Aorta (tissue), 5 donors: ENCODE measurements around the gene RBMY1D. TPM values are rescaled to one million over a fixed set of nuclear protein-coding genes. Genes with fewer than 3 reads are reported as not detected.
"Not testable (repeated sequence)": the region's sequence is repeated elsewhere in the genome, so short reads cannot be mapped to it uniquely, and the experiment has no call there.

Source experiments
- ATAC-seq: fragments of 200-7000 bp; cut with Tn5 transposase; one replicate; pipeline ENCODE4 v1.9.1; 2022; ENCODE audit warnings: moderate library complexity; ENCODE audit not compliant: low FRiP score
- DNase-seq, 2 donors: peaks; one replicate each; pipeline ENCODE4 v3.0.0-alpha.2; 2020
- H3K27ac ChIP-seq, 2 donors: one replicate each; pipeline ENCODE4 v1.5.1; 2013; ENCODE audit warnings: low read length in 2 of 2, mild to moderate bottlenecking in 2 of 2, moderate library complexity in 2 of 2, control low read depth in 1 of 2, inconsistent platforms in 1 of 2, low read depth in 1 of 2
- H3K27me3 ChIP-seq, 2 donors: one replicate each; pipeline ENCODE4 v1.6.1; 2013; ENCODE audit warnings: control low read depth in 1 of 2, low read length in 1 of 2, mild to moderate bottlenecking in 1 of 2, moderate library complexity in 1 of 2; ENCODE audit not compliant: insufficient read depth in 2 of 2, control insufficient read depth in 1 of 2
- H3K36me3 ChIP-seq, 2 donors: one replicate each; pipeline ENCODE4 v1.6.1; 2013; ENCODE audit warnings: control low read depth in 1 of 2, low read length in 1 of 2, mild to moderate bottlenecking in 1 of 2; ENCODE audit not compliant: insufficient read depth in 2 of 2, control insufficient read depth in 1 of 2
- H3K4me1 ChIP-seq, 2 donors: one replicate each; pipeline ENCODE4 v1.6.1; 2013; ENCODE audit warnings: low read length in 2 of 2, control low read depth in 1 of 2, mild to moderate bottlenecking in 1 of 2, moderate library complexity in 1 of 2; ENCODE audit not compliant: insufficient read depth in 2 of 2, control insufficient read depth in 1 of 2
- H3K4me3 ChIP-seq, 2 donors: one replicate each; pipeline ENCODE4 v1.5.1; 2013; ENCODE audit warnings: low read length in 2 of 2, control low read depth in 1 of 2, mild to moderate bottlenecking in 1 of 2
- H3K9me3 ChIP-seq: one replicate; pipeline ENCODE4 v1.6.1; 2013; ENCODE audit warnings: mild to moderate bottlenecking, low read length; ENCODE audit not compliant: control insufficient read depth
- WGBS, 2 donors: extraction: QIAGEN DNeasy Blood & Tissue Kit; methylation state at CpG; one replicate each; pipeline ENCODE4 v1.1.7; 2013; 5-methylcytosine and 5-hydroxymethylcytosine counted together
- intact Hi-C, 2 donors: fragments of 100-400 bp; cut with DNase I; formaldehyde crosslinking; loops; one replicate each; pipeline versions ENCODE4 v1.14.2 to v1.15.0; 2022
- long read RNA-seq, 2 donors: library from polyadenylated mRNA; unstranded; transcript quantifications; one replicate each; pipeline ENCODE4 v2.0.0, GENCODE V29; 2020 to 2021
- polyA plus RNA-seq, 2 donors: library from polyadenylated mRNA; stranded (reverse); fragments of 200-250 nt; gene quantifications; one replicate each; pipeline ENCODE4 v1.2.3, GENCODE V29; 2013
- total RNA-seq, 2 donors: library from RNA; stranded (reverse); fragmentation: NEBNext Ultra II Directional; extraction: Animal tissue kit (Norgen Biotek cat#: 25700); gene quantifications; one replicate each; pipeline ENCODE4 v1.2.1, GENCODE V29; 2021
- donor health status: healthy with polysubstance abuse.
- donor health status: Bipolar disorder and iron deficiency.
- donor health status: DM: no; HTN: no; CAD: no.
- donor health status: DM: no; HTN: no; CAD: no.
- donor health status: DM: yes; HTN: yes; CAD: no.

Gene RBMY1D
- total RNA-seq = not detected
- not detected for polyA plus RNA-seq
- long read RNA-seq, donor 1 = 0 reads
- long read RNA-seq, donor 2 = 0 reads

GRCh38 chrY:21894426-21894825 is at the start of gene RBMY1D:
Gene RBMY1D, minus strand, starts transcription at chrY:21894526. Its CDS starts 2,013 bp downstream, at chrY:21892513.
- H3K4me3 ChIP-seq, intact Hi-C loops, H3K36me3 ChIP-seq, ATAC-seq, H3K27me3 ChIP-seq, H3K4me1 ChIP-seq, DNase-seq, H3K27ac ChIP-seq, H3K9me3 ChIP-seq: not testable (repeated sequence)
- WGBS, 2 donors = no CpG with 5 or more reads among the region's 28 CpGs

- H3K27me3 ChIP-seq, H3K4me1 ChIP-seq, H3K27ac ChIP-seq, DNase-seq, intact Hi-C loops, H3K9me3 ChIP-seq, H3K36me3 ChIP-seq, ATAC-seq, H3K4me3 ChIP-seq: not testable (repeated sequence)
- no CpG with 5 or more reads among the region's 29 CpGs for WGBS, 2 donors
Measured at GRCh38 chrY:21917932-21918331, 23.6 kb upstream of the RBMY1D start, which contains the start of gene RBMY1E. Gene RBMY1E, minus strand, starts transcription at chrY:21918032. Its CDS starts 1,978 bp downstream, at chrY:21916054.

- H3K4me1 ChIP-seq, DNase-seq: not testable (repeated sequence)
- no CpG with 5 or more reads among the region's 5 CpGs for WGBS, 2 donors
Measured at GRCh38 chrY:21869407-21870076, 24.8 kb downstream of the RBMY1D start.

GRCh38 chrY:21845481-21845880 is 48.8 kb downstream of the RBMY1D start:
- H3K4me1 ChIP-seq = no peaks in the 10 kb centered on the region
- no peak for DNase-seq
- H3K36me3 ChIP-seq = no peaks in the 10 kb centered on the region
- no peaks in the 10 kb centered on the region for H3K9me3 ChIP-seq
- 48% methylated on average over 3 of the region's 3 CpGs; no CpG with 5 or more reads in 1 of the 2 donors for WGBS, 2 donors
- H3K4me3 ChIP-seq = no peak overlapping the region
- no peak overlapping the region for H3K27ac ChIP-seq
- intact Hi-C loops = no loop called here
- no peak for ATAC-seq
- H3K27me3 ChIP-seq = no peaks in the 10 kb centered on the region

More at GRCh38 chrY:21869407-21870076, 24.8 kb downstream of the RBMY1D start:
- H3K4me3 ChIP-seq, H3K9me3 ChIP-seq, intact Hi-C loops, H3K27me3 ChIP-seq, H3K27ac ChIP-seq, ATAC-seq, H3K36me3 ChIP-seq: not testable (repeated sequence)

GRCh38 chrY:21842090-21842489 is 52.2 kb downstream of the RBMY1D start:
- DNase-seq (no peak), ATAC-seq (no peak)
- H3K36me3 ChIP-seq = no peaks in the 10 kb centered on the region
- H3K27me3 ChIP-seq = no peaks in the 10 kb centered on the region
- WGBS, 2 donors = 52% methylated on average over 4 of the region's 4 CpGs; no CpG with 5 or more reads in 1 of the 2 donors
- no peak overlapping the region for H3K27ac ChIP-seq
- no peaks in the 10 kb centered on the region for H3K9me3 ChIP-seq
- H3K4me3 ChIP-seq = no peak overlapping the region
- intact Hi-C loops = no loop called here
- no peaks in the 10 kb centered on the region for H3K4me1 ChIP-seq

GRCh38 chrY:21839489-21839888 is 54.8 kb downstream of the RBMY1D start:
- H3K9me3 ChIP-seq = no peaks in the 10 kb centered on the region
- H3K27ac ChIP-seq = no peak overlapping the region
- 15% methylated on average over 5 of the region's 5 CpGs; no CpG with 5 or more reads in 1 of the 2 donors for WGBS, 2 donors
- no peak for DNase-seq
- no peak for ATAC-seq
- H3K36me3 ChIP-seq = no peaks in the 10 kb centered on the region
- intact Hi-C loops = no loop called here
- no peaks in the 10 kb centered on the region for H3K27me3 ChIP-seq
- H3K4me3 ChIP-seq = no peak overlapping the region
- H3K4me1 ChIP-seq = no peaks in the 10 kb centered on the region

GRCh38 chrY:21836343-21836742 is 58.0 kb downstream of the RBMY1D start:
- Histone ChIP-seq H3K27ac (no peak overlapping the region), H3K4me1 (no peaks in the 10 kb centered on the region), H3K9me3 (no peaks in the 10 kb centered on the region), H3K27me3 (no peaks in the 10 kb centered on the region), H3K4me3 (no peak overlapping the region), H3K36me3 (no peaks in the 10 kb centered on the region)
- intact Hi-C loops = no loop called here
- ATAC-seq (no peak), DNase-seq (no peak)
- WGBS, 2 donors = 68% methylated on average over 8 of the region's 8 CpGs; no CpG with 5 or more reads in 1 of the 2 donors

- H3K4me3 ChIP-seq = no peak overlapping the region
- no peaks in the 10 kb centered on the region for H3K4me1 ChIP-seq
- 62% methylated on average over 7 of the region's 7 CpGs; no CpG with 5 or more reads in 1 of the 2 donors for WGBS, 2 donors
- no peaks in the 10 kb centered on the region for H3K36me3 ChIP-seq
- ATAC-seq (no peak), DNase-seq (no peak)
- intact Hi-C loops = no loop called here
- no peak overlapping the region for H3K27ac ChIP-seq
- H3K27me3 ChIP-seq = no peaks in the 10 kb centered on the region
- no peaks in the 10 kb centered on the region for H3K9me3 ChIP-seq
Measured at GRCh38 chrY:21835052-21835451, 59.3 kb downstream of the RBMY1D start.
